Skeletal muscle satellite cell (primary cell): ENCODE data around the gene SLC16A7.

Experiments
- H3K27me3 ChIP-seq: 2 replicates; pipeline ENCODE4 v1.7.0; 2013; ENCODE audit warnings: low read length; ENCODE audit not compliant: control insufficient read depth, insufficient read depth
- H3K36me3 ChIP-seq: 2 replicates; pipeline ENCODE4 v1.7.0; 2013; ENCODE audit warnings: mild to moderate bottlenecking, control low read depth, low read length; ENCODE audit not compliant: insufficient read depth
- H3K4me1 ChIP-seq: 2 replicates; pipeline ENCODE4 v1.7.0; 2013; ENCODE audit warnings: low read length; ENCODE audit not compliant: control insufficient read depth, insufficient read depth
- H3K4me2 ChIP-seq: 2 replicates; pipeline ENCODE4 v1.7.0; 2013; ENCODE audit warnings: mild to moderate bottlenecking, low read length
- H3K4me3 ChIP-seq: 2 replicates; pipeline ENCODE4 v1.7.0; 2013; ENCODE audit warnings: low read length
- H3K9ac ChIP-seq: 2 replicates; pipeline ENCODE4 v1.7.0; 2013; ENCODE audit warnings: mild to moderate bottlenecking, low read depth, low read length, moderate library complexity
- H3K9me3 ChIP-seq: replicated peaks from 2 replicates; pipeline ENCODE4 v1.7.0; 2013; ENCODE audit warnings: mild to moderate bottlenecking, control low read depth, low read length

The SLC16A7 gene

GRCh38 chr12:59677857-59678256 lies 82.0 kb downstream of the SLC16A7 start:
- H3K9me3 ChIP-seq, result no peaks in the 10 kb centered on the region
- no peak overlapping the region for H3K4me3 ChIP-seq
- no peaks in the 10 kb centered on the region for H3K36me3 ChIP-seq
- no peaks in the 10 kb centered on the region for H3K4me1 ChIP-seq
- no peak overlapping the region for H3K9ac ChIP-seq
- H3K27me3 ChIP-seq, result no peaks in the 10 kb centered on the region
- no peak overlapping the region for H3K4me2 ChIP-seq

DNA sequence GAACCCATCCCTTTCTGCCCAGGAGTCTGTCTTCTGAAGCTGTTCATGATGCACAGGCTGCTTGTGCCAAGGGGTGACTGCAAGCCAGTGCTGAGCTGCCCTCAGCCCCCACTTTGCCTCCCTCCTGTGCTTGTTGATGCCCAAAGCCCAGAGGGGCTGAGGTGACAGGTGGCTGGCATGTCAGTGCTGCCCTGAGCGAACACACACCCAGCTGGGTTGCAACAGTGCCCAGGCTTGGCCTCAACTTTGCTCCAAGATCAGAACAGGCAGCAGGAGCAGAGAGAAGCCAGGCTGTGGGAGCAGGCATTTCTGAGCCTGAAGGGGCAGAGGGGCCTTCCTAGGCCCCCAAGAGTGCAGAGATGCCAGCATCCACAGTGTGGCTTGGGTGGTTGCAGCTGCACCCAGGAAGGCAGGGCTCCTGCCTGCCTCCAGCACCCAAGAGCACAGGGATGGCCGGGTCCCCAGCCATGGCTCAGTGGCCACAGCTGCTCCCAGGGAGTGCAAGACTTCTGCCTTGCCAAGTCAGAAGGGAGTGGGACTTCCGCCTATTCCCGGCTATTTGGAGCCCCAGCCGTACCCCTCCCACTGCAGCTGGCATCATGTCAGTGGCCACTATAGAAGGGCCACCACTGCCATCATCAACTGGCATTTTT lies 83.1 kb downstream of the SLC16A7 start:
- no peaks in the 10 kb centered on the region for H3K9me3 ChIP-seq
- no peak overlapping the region for H3K9ac ChIP-seq
- H3K4me3 ChIP-seq, result no peak overlapping the region

DNA sequence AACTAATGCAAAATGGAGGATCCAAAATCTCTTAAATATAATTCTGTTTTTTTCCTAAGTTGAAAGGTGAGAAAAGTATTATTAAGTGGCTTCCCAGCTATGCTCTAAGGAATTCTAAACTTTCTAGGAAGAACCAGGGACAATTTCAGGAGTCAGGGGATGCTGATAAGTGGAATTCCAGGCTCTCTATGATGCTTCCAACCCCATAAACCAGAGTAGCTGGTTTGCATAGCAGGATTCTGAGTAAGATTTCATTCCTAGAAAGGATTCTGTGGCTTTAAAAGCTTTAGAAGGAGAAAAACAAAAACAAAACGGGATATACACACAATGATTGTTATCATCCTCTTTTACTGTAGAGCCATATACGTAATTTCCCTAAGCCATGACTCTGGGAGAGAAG lies 93.9 kb downstream of the SLC16A7 start:
- no peaks in the 10 kb centered on the region for H3K27me3 ChIP-seq
- no peaks in the 10 kb centered on the region for H3K4me1 ChIP-seq
- no peak overlapping the region for H3K4me2 ChIP-seq
- no peak overlapping the region for H3K4me3 ChIP-seq
- H3K36me3 ChIP-seq, result no peaks in the 10 kb centered on the region
- H3K9me3 ChIP-seq, result no peaks in the 10 kb centered on the region
- H3K9ac ChIP-seq, result no peak overlapping the region

More for the DNA sequence above, 83.1 kb downstream of the SLC16A7 start:
- Histone ChIP-seq H3K4me2 (no peak overlapping the region), H3K27me3 (no peaks in the 10 kb centered on the region), H3K4me1 (no peaks in the 10 kb centered on the region), H3K36me3 (no peaks in the 10 kb centered on the region)

DNA sequence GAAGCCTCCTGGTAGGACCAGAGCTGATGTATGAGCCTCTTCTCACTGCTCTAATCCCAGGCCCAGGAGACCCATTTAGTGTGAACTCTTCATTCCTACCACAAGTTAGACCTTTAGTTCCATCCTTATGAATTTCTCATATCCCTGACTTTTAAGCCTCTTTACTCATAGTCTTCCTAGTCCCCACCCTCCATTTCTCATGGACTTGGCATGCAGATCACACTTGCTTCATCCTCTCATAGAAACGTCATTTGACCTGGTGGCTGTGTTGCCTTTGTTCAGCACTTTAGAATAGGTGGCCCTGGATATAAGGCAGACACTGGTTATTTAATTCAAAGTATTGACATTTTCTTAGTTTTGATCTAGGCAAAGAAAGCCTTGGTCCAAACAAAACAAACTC lies 99.5 kb downstream of the SLC16A7 start:
- H3K4me2 ChIP-seq, result no peak overlapping the region
- H3K36me3 ChIP-seq, result no peaks in the 10 kb centered on the region
- no peaks in the 10 kb centered on the region for H3K9me3 ChIP-seq
- H3K4me3 ChIP-seq, result no peak overlapping the region
- peaks cover 23% of the 10 kb centered on the region for H3K4me1 ChIP-seq
- no peaks in the 10 kb centered on the region for H3K27me3 ChIP-seq
- no peak overlapping the region for H3K9ac ChIP-seq

DNA sequence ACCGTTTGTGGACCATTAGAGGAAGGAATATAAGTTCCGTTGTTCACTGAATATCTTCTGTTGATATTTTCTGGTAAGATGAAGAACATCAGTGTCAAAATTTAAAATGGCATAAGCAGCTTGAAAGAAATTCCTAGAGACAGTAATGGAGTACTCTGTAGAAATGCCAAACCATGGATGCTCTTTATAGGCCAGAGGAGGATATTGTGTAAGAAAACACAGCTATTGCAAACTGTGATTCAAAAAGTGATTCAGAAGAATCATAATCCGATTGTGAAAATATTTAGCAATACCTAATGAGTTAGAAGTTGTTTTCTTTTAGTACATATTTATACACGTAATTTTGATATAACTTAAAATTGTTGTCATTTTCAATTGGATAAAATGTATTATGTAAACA lies 102.8 kb downstream of the SLC16A7 start:
- Histone ChIP-seq H3K4me2 (no peak overlapping the region), H3K27me3 (no peaks in the 10 kb centered on the region), H3K4me1 (peaks cover 23% of the 10 kb centered on the region), H3K9ac (no peak overlapping the region), H3K4me3 (no peak overlapping the region), H3K36me3 (no peaks in the 10 kb centered on the region), H3K9me3 (no peaks in the 10 kb centered on the region)

DNA sequence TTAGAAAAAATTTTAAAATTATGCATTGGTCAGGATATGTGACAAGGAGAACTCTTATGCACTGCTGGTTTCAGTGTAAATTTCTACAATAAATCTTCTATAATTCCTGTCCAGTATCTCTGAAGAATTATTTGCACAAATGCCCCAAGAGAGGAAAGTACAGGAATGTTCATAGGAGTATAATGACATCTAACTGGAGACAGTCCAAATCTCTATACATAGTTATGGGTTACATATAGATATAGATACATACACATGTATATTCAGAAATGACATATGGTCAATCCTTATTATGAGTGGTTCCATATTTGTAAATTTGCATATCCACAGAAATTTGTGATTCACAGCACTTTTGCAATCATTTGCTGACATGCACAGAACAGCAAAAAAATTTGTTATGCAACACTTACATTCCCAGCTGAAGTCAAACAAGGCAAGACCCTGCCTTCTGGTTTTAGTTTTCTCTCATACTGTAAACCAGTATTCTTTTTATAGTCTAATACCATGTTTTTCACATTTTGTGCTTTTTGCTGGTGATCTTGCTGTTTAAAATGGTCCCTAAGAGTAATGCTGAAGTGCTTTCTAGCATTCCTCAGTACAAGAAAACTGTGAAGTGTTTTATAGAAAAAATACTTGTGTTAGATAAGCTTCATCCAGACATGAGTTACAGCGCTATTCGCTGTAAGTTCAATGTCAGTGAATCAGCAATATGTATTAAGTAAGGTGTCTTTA lies 103.8 kb downstream of the SLC16A7 start:
- H3K4me2 ChIP-seq, result peak overlapping the region; percentile 56
- no peaks in the 10 kb centered on the region for H3K36me3 ChIP-seq
- no peaks in the 10 kb centered on the region for H3K9me3 ChIP-seq
- no peaks in the 10 kb centered on the region for H3K27me3 ChIP-seq
- H3K4me3 ChIP-seq, result no peak overlapping the region
- peaks cover 23% of the 10 kb centered on the region for H3K4me1 ChIP-seq
- peak overlapping the region; percentile 17 for H3K9ac ChIP-seq

- Histone ChIP-seq H3K9me3 (no peaks in the 10 kb centered on the region), H3K4me1 (peaks cover 21% of the 10 kb centered on the region), H3K27me3 (no peaks in the 10 kb centered on the region), H3K4me2 (peak overlapping the region; percentile 56), H3K4me3 (no peak overlapping the region), H3K9ac (peak overlapping the region; percentile 17), H3K36me3 (no peaks in the 10 kb centered on the region)
Measured at GRCh38 chr12:59700153-59700450, 104.3 kb downstream of the SLC16A7 start.

DNA sequence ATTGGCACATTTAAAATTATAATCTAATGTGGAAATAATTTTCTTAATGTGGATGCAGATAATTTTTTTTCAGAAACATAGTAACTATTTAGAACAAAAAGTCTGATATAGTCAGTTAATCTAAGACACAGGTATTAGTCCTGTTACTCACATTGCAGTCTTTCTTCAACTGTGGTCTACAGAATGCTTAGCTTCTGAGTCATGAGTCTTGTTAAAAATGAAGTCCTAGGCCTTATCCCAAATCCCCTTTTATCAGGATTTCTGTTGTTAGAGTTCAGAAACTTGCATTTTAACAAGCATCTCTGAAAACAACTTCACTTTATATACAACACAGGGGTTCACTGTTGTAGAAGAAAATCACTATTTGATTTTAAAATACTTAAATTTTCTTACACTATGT lies 112.2 kb downstream of the SLC16A7 start:
- Histone ChIP-seq H3K4me3 (no peak overlapping the region), H3K36me3 (no peaks in the 10 kb centered on the region), H3K4me1 (peaks cover 4% of the 10 kb centered on the region), H3K9me3 (no peaks in the 10 kb centered on the region), H3K27me3 (no peaks in the 10 kb centered on the region), H3K4me2 (no peak overlapping the region), H3K9ac (no peak overlapping the region)

- Histone ChIP-seq H3K4me3 (no peak overlapping the region), H3K36me3 (no peaks in the 10 kb centered on the region), H3K9me3 (no peaks in the 10 kb centered on the region), H3K4me1 (peaks cover 4% of the 10 kb centered on the region), H3K9ac (no peak overlapping the region), H3K4me2 (no peak overlapping the region), H3K27me3 (no peaks in the 10 kb centered on the region)
Measured at GRCh38 chr12:59708484-59708883, 112.7 kb downstream of the SLC16A7 start.

DNA sequence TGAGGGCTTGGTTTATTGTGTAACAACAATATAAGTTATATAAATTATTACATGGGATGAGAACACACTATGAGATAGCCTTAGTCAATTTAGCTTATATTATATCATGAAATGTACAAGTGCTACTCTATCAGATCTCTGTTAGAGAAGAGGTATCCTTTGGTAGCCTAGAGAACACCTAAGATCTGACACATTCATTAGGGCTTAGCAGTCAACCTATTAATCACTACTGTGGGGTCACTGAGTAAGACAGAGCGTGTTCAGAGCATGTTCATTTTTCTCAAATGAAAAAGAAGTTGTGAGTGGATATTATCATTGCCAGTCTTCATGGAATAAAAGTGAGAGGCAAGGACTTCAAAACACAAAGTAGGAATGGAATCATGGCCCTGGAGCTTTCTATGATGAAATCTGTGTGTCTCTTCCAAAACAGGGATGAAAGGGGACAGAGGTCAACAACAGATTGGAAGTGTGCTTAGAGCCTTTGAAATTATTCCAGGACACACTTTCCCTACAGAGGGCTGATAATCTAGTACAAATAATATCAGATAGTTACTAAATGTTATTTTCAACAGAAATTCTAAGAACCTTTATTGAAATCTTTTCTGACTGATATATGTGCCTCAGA lies 114.3 kb downstream of the SLC16A7 start:
- Histone ChIP-seq H3K36me3 (no peaks in the 10 kb centered on the region), H3K4me3 (no peak overlapping the region), H3K9me3 (no peaks in the 10 kb centered on the region), H3K4me1 (peaks cover 4% of the 10 kb centered on the region), H3K9ac (no peak overlapping the region), H3K27me3 (no peaks in the 10 kb centered on the region), H3K4me2 (no peak overlapping the region)

DNA sequence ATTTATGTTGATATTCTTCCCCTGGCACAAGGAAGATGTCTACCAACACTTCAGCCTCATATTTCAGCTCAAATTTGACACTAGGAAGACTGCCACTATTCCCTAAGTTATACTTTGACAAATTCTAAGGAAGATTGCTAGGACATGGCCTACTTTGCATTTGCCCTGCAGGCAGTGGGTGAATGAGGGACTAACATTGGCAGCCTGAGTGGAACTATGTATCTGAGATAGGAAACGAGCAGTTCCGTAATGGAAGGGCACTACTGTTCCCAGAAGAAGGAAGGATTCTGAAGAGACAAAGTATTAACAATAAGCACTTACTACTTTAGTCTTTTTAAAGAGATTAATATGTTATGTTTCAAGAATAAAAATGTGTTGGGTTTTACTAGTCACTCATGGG lies 115.1 kb downstream of the SLC16A7 start:
- Histone ChIP-seq H3K27me3 (no peaks in the 10 kb centered on the region), H3K9ac (no peak overlapping the region), H3K4me2 (no peak overlapping the region), H3K36me3 (no peaks in the 10 kb centered on the region), H3K9me3 (no peaks in the 10 kb centered on the region), H3K4me1 (peaks cover 4% of the 10 kb centered on the region), H3K4me3 (no peak overlapping the region)

DNA sequence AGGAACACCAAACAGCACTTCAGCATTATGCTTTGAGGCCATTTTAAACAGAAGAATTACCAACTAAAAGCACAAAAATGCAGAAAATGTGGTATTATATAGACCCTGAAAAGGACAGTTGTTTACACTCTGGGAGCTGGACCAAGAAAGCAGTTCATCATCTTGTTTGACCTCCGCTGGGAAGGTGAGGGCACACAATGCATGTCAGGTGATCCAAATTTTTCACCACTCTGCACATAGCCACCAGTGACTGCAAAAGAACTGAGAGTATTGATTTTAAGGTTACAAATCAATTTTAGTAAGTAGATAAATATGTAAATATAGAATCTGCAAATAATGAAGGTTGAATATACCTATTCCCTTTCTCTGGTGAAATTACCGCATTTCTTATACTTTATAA lies 119.6 kb downstream of the SLC16A7 start:
- Histone ChIP-seq H3K27me3 (no peaks in the 10 kb centered on the region), H3K4me3 (no peak overlapping the region), H3K36me3 (no peaks in the 10 kb centered on the region), H3K9me3 (no peaks in the 10 kb centered on the region), H3K4me1 (no peaks in the 10 kb centered on the region), H3K4me2 (no peak overlapping the region), H3K9ac (no peak overlapping the region)
